ENCODE results near the gene EIF1AD.

The EIF1AD gene

DNA sequence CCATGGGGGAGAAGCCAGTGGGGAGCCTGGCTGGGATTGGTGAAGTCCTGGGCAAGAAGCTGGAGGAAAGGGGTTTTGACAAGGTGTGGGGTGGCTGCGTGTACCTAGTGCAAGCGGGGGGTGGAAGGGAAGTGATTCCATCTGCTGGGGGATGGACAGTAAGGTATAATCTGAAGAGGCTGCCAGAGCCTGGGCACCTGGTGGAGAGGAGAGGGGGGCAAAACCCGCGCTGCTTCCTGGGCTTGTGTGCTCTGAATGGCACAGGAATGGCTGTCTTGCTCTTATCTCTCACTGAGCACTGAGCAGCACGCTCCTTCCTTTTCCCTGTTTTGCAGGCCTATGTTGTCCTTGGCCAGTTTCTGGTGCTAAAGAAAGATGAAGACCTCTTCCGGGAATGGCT, 1.3 kb upstream of the EIF1AD start:
- H3K27me3 ChIP-seq (ENCODE audit: insufficient read depth, low read length, poor library complexity, severe bottlenecking) = no peaks in the 10 kb centered on the region
- peak overlapping the region; percentile 83 for H3K4me2 ChIP-seq (ENCODE audit: low read depth, low read length, poor library complexity, severe bottlenecking)
- no peaks in the 10 kb centered on the region for H3F3A ChIP-seq (ENCODE audit: low read depth)
- no peak overlapping the region for H2AFZ ChIP-seq (ENCODE audit: low read length)
- H3K9ac ChIP-seq (ENCODE audit: low read depth, low read length, poor library complexity, severe bottlenecking) = peak overlapping the region; percentile 83
- TF ChIP-seq, protein P1, sequence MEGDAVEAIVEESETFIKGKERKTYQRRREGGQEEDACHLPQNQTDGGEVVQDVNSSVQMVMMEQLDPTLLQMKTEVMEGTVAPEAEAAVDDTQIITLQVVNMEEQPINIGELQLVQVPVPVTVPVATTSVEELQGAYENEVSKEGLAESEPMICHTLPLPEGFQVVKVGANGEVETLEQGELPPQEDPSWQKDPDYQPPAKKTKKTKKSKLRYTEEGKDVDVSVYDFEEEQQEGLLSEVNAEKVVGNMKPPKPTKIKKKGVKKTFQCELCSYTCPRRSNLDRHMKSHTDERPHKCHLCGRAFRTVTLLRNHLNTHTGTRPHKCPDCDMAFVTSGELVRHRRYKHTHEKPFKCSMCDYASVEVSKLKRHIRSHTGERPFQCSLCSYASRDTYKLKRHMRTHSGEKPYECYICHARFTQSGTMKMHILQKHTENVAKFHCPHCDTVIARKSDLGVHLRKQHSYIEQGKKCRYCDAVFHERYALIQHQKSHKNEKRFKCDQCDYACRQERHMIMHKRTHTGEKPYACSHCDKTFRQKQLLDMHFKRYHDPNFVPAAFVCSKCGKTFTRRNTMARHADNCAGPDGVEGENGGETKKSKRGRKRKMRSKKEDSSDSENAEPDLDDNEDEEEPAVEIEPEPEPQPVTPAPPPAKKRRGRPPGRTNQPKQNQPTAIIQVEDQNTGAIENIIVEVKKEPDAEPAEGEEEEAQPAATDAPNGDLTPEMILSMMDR (conservative IDR thresholded peaks at IDR 0.05; ENCODE audit: low read length) = no peak
- TF ChIP-seq EZH2phosphoT487 (IDR thresholded peaks at IDR 0.05; ENCODE audit: borderline replicate concordance) = no peak
- H3K36me3 ChIP-seq (ENCODE audit: insufficient read depth, low read length) = peaks cover 19% of the 10 kb centered on the region; the same call in 1 of the 2 replicates
- peaks cover 58% of the 10 kb centered on the region for H3K79me2 ChIP-seq (ENCODE audit: insufficient read depth, low read length)
- peaks cover 24% of the 10 kb centered on the region for H4K20me1 ChIP-seq (ENCODE audit: insufficient read depth, low read length, poor library complexity, severe bottlenecking)
- H3K9me3 ChIP-seq (ENCODE audit: insufficient read depth, low read depth, low read length) = no peaks in the 10 kb centered on the region
- no peaks in the 10 kb centered on the region for H3K9me2 ChIP-seq (replicated peaks; ENCODE audit: low read depth, low read length)
- peaks cover 24% of the 10 kb centered on the region for H3K4me1 ChIP-seq (ENCODE audit: insufficient read depth, low read length, poor library complexity, severe bottlenecking)
- peak overlapping the region; percentile 86 for H3K4me3 ChIP-seq (ENCODE audit: low read length, poor library complexity, severe bottlenecking)

DNA sequence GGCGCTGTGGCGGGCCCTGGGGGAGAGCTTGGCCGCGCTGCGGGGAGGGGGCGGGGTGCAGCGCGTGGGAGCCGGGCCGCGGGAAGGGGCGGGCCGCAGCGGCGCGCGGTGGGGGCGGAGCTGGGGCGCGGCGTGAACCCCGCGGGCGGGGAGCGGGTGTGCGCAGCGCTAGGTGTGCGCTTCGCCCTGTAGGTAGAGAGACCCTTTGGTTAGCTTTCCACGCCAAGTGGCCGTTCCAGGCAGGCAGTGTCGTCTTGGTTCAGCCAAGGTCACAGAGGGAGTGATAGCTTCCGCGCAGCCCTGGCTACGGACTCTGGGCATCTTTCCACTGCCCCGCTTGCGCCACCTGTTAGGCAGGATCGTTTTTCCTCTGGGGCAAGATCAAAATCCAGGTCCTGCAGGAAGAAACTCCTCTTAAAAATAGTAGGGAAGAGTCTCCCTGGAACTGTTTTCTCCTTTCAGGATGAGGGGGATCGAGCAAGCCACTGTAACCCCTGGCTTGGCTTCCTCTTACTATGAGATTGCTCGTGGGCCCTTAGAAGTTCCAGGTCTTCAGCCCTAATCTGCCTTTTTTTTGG, 780 bp upstream of the EIF1AD start:
- TF ChIP-seq EZH2phosphoT487 (IDR thresholded peaks at IDR 0.05; ENCODE audit: borderline replicate concordance) = no peak
- TF ChIP-seq, protein P1 (conservative IDR thresholded peaks at IDR 0.05; ENCODE audit: low read length) = peak; percentile 20; the same call in 1 of the 2 replicates
- Histone ChIP-seq H4K20me1 (ENCODE audit: insufficient read depth, low read length, poor library complexity, severe bottlenecking) (peaks cover 25% of the 10 kb centered on the region), H3K4me3 (ENCODE audit: low read length, poor library complexity, severe bottlenecking) (peak overlapping the region; percentile 86), H3K4me2 (ENCODE audit: low read depth, low read length, poor library complexity, severe bottlenecking) (peak overlapping the region; percentile 83), H3K79me2 (ENCODE audit: insufficient read depth, low read length) (peaks cover 59% of the 10 kb centered on the region), H3K9ac (ENCODE audit: low read depth, low read length, poor library complexity, severe bottlenecking) (peak overlapping the region; percentile 83), H3K9me3 (ENCODE audit: insufficient read depth, low read depth, low read length) (no peaks in the 10 kb centered on the region), H2AFZ (ENCODE audit: low read length) (peak overlapping the region; percentile 74), H3F3A (ENCODE audit: low read depth) (no peaks in the 10 kb centered on the region; the same call in 1 of the 2 replicates), H3K27me3 (ENCODE audit: insufficient read depth, low read length, poor library complexity, severe bottlenecking) (no peaks in the 10 kb centered on the region), H3K4me1 (ENCODE audit: insufficient read depth, low read length, poor library complexity, severe bottlenecking) (peaks cover 23% of the 10 kb centered on the region), H3K36me3 (ENCODE audit: insufficient read depth, low read length) (peaks cover 24% of the 10 kb centered on the region; the same call in 1 of the 2 replicates), H3K9me2 (replicated peaks; ENCODE audit: low read depth, low read length) (no peaks in the 10 kb centered on the region)

DNA sequence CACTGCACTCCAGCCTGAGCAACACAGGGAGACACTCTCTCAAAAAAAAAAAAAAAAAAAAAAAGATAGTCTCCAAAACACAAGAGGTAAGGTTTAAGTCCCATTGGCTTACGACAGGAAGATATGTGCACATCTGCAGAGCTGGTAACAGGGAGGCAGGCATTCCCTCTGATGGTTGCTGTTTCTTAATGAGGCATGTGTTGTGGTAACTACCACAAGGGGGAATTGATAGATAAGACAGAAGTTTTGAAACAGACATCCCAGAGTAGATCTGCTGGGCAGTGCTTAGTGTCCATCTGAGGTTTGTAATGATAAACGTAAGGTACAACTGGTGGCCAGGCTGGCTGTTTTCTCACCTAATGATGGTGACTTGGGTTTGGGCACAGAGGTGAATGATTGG, 4.7 kb downstream of the EIF1AD start:
- Histone ChIP-seq H3K27me3 (ENCODE audit: insufficient read depth, low read length, poor library complexity, severe bottlenecking) (no peaks in the 10 kb centered on the region), H3K4me1 (ENCODE audit: insufficient read depth, low read length, poor library complexity, severe bottlenecking) (peaks cover 14% of the 10 kb centered on the region), H3K9me2 (replicated peaks; ENCODE audit: low read depth, low read length) (no peaks in the 10 kb centered on the region), H3K79me2 (ENCODE audit: insufficient read depth, low read length) (peaks cover 36% of the 10 kb centered on the region), H2AFZ (ENCODE audit: low read length) (no peak overlapping the region), H3K4me3 (ENCODE audit: low read length, poor library complexity, severe bottlenecking) (no peak overlapping the region), H4K20me1 (ENCODE audit: insufficient read depth, low read length, poor library complexity, severe bottlenecking) (peaks cover 21% of the 10 kb centered on the region), H3K4me2 (ENCODE audit: low read depth, low read length, poor library complexity, severe bottlenecking) (no peak overlapping the region), H3K9me3 (ENCODE audit: insufficient read depth, low read depth, low read length) (no peaks in the 10 kb centered on the region), H3K36me3 (ENCODE audit: insufficient read depth, low read length) (peaks cover 32% of the 10 kb centered on the region; the same call in 1 of the 2 replicates), H3K9ac (ENCODE audit: low read depth, low read length, poor library complexity, severe bottlenecking) (no peak overlapping the region), H3F3A (ENCODE audit: low read depth) (no peaks in the 10 kb centered on the region; the same call in 1 of the 2 replicates)
- TF ChIP-seq, protein P1 (conservative IDR thresholded peaks at IDR 0.05; ENCODE audit: low read length) = no peak
- no peak for TF ChIP-seq EZH2phosphoT487 (IDR thresholded peaks at IDR 0.05; ENCODE audit: borderline replicate concordance)

Data from Loucy (cell line).